Retinal pigment epithelial cell (primary cell): ENCODE results near the gene ROR2.
"Not testable (repeated sequence)": the region's sequence is repeated elsewhere in the genome, so short reads cannot be mapped to it uniquely, and the experiment has no call there.

ENCODE experiments used
- DNase-seq: peaks from one replicate; pipeline ENCODE4 v3.0.0-alpha.2; 2010; ENCODE audit warnings: low read depth
- H3K4me3 ChIP-seq: 2 replicates; pipeline ENCODE4 v1.5.1; 2011; ENCODE audit warnings: mild to moderate bottlenecking, low read length, control low read depth, moderate library complexity
- TF ChIP-seq, protein P1 (sequence below): conservative IDR thresholded peaks from 2 replicates; pipeline ENCODE4 v1.5.1; 2011; ENCODE audit warnings: low read depth, low read length, control low read depth, inconsistent platforms

ROR2 gene

DNA sequence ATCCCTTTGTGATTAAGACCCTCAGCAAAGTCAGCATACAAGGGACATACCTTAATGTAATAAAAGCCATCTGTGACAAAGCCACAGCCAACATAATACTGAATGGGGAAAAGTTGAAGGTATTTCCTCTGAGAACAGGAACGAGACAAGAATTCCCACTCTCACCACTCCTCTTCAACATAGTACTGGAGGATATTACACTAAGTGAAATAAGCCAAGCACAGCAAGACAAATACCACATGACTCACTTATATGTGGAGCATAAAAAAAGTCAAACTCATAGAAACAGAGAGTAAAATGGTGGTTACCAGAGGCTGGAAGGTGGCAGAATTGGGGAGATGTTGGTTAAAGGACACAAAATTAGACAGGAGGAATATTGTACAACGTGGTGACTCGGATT lies 408.3 kb downstream of the ROR2 start:
- TF ChIP-seq, protein P1, sequence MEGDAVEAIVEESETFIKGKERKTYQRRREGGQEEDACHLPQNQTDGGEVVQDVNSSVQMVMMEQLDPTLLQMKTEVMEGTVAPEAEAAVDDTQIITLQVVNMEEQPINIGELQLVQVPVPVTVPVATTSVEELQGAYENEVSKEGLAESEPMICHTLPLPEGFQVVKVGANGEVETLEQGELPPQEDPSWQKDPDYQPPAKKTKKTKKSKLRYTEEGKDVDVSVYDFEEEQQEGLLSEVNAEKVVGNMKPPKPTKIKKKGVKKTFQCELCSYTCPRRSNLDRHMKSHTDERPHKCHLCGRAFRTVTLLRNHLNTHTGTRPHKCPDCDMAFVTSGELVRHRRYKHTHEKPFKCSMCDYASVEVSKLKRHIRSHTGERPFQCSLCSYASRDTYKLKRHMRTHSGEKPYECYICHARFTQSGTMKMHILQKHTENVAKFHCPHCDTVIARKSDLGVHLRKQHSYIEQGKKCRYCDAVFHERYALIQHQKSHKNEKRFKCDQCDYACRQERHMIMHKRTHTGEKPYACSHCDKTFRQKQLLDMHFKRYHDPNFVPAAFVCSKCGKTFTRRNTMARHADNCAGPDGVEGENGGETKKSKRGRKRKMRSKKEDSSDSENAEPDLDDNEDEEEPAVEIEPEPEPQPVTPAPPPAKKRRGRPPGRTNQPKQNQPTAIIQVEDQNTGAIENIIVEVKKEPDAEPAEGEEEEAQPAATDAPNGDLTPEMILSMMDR = no peak
- DNase-seq = no peak
- H3K4me3 ChIP-seq = no peak overlapping the region

DNA sequence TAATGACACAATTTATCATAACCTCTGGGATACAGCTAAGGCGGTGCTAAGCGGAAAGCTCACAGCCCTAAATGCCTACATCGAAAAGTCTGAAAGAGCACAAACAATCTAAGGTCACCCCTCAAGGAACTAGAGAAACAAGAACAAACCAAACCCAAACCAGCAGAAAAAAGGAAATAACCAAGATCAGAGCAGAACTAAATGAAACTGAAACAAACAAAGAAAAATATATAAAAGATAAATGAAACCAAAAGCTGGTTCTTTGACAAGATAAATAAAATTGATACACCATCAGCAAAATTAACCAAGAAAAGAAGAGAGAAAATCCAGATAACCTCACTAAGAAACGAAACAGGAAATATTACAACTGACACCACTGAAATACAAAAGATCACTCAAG lies 409.5 kb downstream of the ROR2 start:
- DNase-seq, H3K4me3 ChIP-seq: not testable (repeated sequence)

DNA sequence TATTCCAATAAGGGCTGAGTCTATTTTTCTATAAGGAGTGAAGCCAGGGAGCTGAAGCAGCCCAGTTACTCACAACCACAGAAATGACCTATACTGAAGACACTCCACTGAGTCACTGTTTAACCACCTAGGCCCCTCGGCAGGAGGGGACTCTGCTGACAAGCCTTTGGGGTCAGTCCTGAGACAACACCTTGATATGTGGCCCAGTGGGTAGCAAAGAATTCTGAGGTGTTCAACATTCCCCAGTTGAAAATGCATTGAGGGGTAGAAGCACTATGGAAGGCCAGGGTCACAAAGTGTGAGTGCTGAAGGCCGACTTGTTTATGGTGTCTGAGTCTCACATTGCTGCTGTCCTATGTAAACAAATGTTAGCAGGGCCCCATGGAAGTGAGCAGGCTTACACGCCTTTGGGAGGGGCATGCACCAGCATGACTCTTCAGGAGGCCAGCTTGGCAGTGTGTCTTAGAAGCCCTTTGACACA lies 413.8 kb downstream of the ROR2 start:
- DNase-seq = no peak
- TF ChIP-seq, protein P1 = no peak
- no peak overlapping the region for H3K4me3 ChIP-seq

DNA sequence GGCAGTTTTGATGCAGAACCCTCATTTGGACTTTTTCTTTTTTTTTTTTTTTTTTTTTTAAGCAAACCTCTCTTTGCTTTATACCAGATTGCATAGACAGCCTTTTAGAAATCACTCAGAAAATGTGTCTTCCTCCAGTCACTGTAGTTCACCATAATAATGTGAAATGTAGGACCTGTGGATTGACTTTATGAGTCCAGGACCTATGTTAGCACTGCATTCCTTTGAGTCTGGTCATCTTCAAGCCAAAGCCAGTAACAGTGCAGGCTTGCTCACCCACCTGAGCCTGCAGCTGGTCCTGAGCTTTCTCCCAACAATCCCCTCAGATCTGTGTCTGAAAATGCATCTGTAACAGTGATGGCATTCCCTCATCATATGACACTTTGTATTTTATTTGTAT lies 415.7 kb downstream of the ROR2 start:
- H3K4me3 ChIP-seq = no peak overlapping the region
- TF ChIP-seq, protein P1 = no peak
- DNase-seq = no peak

DNA sequence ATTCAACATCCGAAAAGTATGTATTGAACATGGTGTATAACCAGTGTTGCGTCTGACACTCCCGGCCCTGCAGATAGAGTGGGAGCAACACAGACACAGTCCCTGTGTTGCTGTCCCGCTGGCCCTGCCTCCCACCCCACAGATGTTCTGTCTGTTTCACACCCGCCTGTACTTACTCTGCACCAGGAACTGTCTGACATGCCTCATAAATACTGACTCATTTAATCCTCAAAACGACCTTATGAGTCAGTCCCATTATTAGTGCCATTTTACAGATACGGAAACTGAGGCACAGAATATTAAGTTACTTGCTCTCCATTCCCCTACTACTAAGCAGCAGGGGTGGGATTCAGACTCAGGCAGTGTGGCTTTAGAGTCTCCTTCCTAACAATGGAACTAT lies 416.6 kb downstream of the ROR2 start:
- TF ChIP-seq, protein P1 = no peak
- H3K4me3 ChIP-seq = no peak overlapping the region
- DNase-seq = no peak

DNA sequence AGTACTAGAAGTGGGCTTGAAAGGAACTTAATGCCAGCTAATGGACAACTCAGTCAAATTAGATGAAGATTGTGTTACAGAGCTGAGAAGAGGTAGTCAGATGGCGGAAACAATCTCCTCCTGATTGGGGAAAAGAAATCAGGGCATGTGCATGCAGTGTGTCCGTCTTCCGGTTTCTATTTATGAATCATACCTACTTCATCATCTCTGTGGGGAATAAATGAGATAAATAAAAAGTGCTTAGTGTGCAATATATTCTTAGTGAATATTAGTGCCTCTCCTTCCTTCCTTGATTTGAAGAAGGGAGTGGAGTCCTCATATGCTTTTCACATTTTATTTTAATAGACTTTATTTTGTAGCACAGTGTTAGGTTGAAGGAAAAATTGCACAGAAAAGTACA lies 417.7 kb downstream of the ROR2 start:
- no peak for DNase-seq
- H3K4me3 ChIP-seq = no peak overlapping the region
- TF ChIP-seq, protein P1 = no peak

DNA sequence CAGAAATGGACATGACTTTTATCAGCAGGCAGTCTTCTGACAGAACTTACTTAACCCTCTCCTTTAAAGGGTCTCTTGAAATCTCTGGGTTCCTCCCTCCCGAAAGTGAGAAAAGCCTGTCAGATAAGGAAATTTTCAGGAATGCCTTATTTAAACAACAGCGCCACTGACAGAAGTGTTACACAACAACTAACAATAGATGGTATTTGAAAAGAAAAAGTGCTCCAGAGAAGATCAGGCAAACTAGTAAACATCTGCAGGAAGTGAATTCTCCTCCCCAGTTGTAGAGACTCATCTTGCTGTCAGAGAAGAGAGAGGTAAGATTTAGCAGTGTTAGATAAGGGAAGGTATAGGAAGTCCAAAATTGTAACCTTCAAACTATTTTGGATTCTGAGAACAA lies 419.2 kb downstream of the ROR2 start:
- TF ChIP-seq, protein P1 = no peak
- H3K4me3 ChIP-seq = no peak overlapping the region
- DNase-seq = no peak

DNA sequence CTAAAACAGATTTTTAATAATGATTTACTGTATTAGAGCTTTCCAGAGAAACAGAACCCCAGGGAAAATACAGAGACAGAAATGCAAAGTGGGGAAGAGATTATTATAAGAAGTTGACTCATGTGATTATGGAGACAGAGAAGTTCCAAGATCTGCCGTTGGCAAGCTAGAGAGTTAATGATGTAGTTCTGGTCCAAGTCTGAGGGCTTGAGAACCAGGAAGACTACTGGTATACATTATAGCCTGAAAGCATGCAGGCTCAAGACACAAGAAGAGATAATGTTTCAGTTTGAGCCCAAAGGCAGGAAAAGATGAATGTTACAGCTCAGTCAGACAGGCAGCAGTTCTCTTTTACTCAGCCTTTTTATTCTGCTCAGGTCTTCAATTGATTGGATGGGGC lies 427.5 kb downstream of the ROR2 start:
- H3K4me3 ChIP-seq = no peak overlapping the region
- TF ChIP-seq, protein P1 = no peak
- DNase-seq = no peak
